Lung (tissue), 12 donors: Measurements from ENCODE around the gene AP2B1. TPM values are rescaled to one million over a fixed set of nuclear protein-coding genes. Genes with fewer than 3 reads are reported as not detected.

Source experiments
- ATAC-seq: fragments of 200-7000 bp; cut with Tn5 transposase; one replicate; pipeline ENCODE4 v1.9.1; 2020; ENCODE audit warnings: moderate number of reproducible peaks; ENCODE audit not compliant: insufficient read depth, low FRiP score
- DNase-seq, 3 donors: peaks; one replicate each; pipeline ENCODE4 v3.0.0-alpha.2; 2013 to 2017
- H3K27ac ChIP-seq, 2 donors: one replicate each; pipeline ENCODE4 v1.5.1; 2013; ENCODE audit warnings: mild to moderate bottlenecking in 2 of 2, moderate library complexity in 2 of 2, control low read depth in 1 of 2, inconsistent platforms in 1 of 2, low read depth in 1 of 2, low read length in 1 of 2
- H3K27me3 ChIP-seq, 3 donors: one replicate each; pipeline ENCODE4 v1.5.1; 2013; ENCODE audit warnings: low read length in 2 of 3; ENCODE audit not compliant: control insufficient read depth in 3 of 3, insufficient read depth in 3 of 3
- H3K36me3 ChIP-seq, 4 donors: one replicate each; pipeline ENCODE4 v1.5.1; 2013; ENCODE audit warnings: low read length in 4 of 4, mild to moderate bottlenecking in 1 of 4, moderate library complexity in 1 of 4; ENCODE audit not compliant: control insufficient read depth in 4 of 4, insufficient read depth in 4 of 4
- H3K4me1 ChIP-seq, 5 donors: one replicate each; pipeline ENCODE4 v1.5.1; 2013; ENCODE audit warnings: low read length in 5 of 5, mild to moderate bottlenecking in 2 of 5, moderate library complexity in 1 of 5; ENCODE audit not compliant: control insufficient read depth in 5 of 5, insufficient read depth in 5 of 5
- H3K4me3 ChIP-seq: one replicate; pipeline ENCODE4 v1.5.1; 2013; ENCODE audit warnings: mild to moderate bottlenecking, control low read depth, moderate library complexity
- H3K9ac ChIP-seq, 2 donors: one replicate each; pipeline ENCODE4 v1.5.1; 2013; ENCODE audit warnings: low read length in 2 of 2, control low read depth in 1 of 2; ENCODE audit not compliant: insufficient read depth in 1 of 2
- H3K9me3 ChIP-seq, 4 donors: one replicate each; pipeline ENCODE4 v1.5.1; 2013; ENCODE audit warnings: low read length in 3 of 4, mild to moderate bottlenecking in 1 of 4, moderate library complexity in 1 of 4; ENCODE audit not compliant: control insufficient read depth in 4 of 4, insufficient read depth in 3 of 4
- CTCF ChIP-seq: IDR thresholded peaks from 2 replicates; pipeline ENCODE4 v1.5.1; 2012; ENCODE audit warnings: mild to moderate bottlenecking; ENCODE audit errors: control extremely low read depth, extremely low read depth
- WGBS, 2 donors: extraction: QIAGEN DNeasy Blood & Tissue Kit; methylation state at CpG; one replicate each; pipeline ENCODE4 v1.1.7; 2013; 5-methylcytosine and 5-hydroxymethylcytosine counted together
- polyA plus RNA-seq, 2 donors: library from polyadenylated mRNA; stranded (reverse); fragments of 200-250 nt; gene quantifications; one replicate each; pipeline ENCODE4 v1.2.1, GENCODE V29; 2013
- total RNA-seq, 2 donors: library from RNA; depleted of rRNA in 1 of 2; stranded (reverse); fragments of >200 nt in 1 of 2; gene quantifications; one replicate each; pipeline ENCODE4 v1.2.1, GENCODE V29; 2014 to 2021
- donor health status: control.
- donor health status: control.
- donor health status: Bipolar disorder and iron deficiency.
- donor health status: healthy.
- donor health status: DM: yes; HTN: yes; CAD: no.

AP2B1 gene
- total and polyA plus RNA-seq, 4 donors = 52.9 to 156 (median 82.4) TPM

GRCh38 chr17:35653619-35654361 is 66.7 kb downstream of the AP2B1 start:
- TF ChIP-seq CTCF = no peak
- H3K4me1 ChIP-seq = no peaks in the 10 kb centered on the region
- peaks cover 8 to 29% (median 12%) of the 10 kb centered on the region in 4 donors for H3K36me3 ChIP-seq
- no peak for ATAC-seq
- no peak overlapping the region for H3K4me3 ChIP-seq
- no peak for DNase-seq
- H3K27ac ChIP-seq = no peak overlapping the region
- no peaks in the 10 kb centered on the region for H3K27me3 ChIP-seq
- H3K9me3 ChIP-seq = no peaks in the 10 kb centered on the region
- H3K9ac ChIP-seq = no peak overlapping the region
- 92 to 95% methylated on average over 12 of the region's 12 CpGs for WGBS, 2 donors

- WGBS, 2 donors = 98 to 100% methylated on average over 1 of the region's 1 CpG
- no peak for DNase-seq
- TF ChIP-seq CTCF = no peak
- H3K4me1 ChIP-seq = no peaks in the 10 kb centered on the region
- H3K9ac ChIP-seq = no peak overlapping the region
- H3K9me3 ChIP-seq = no peaks in the 10 kb centered on the region
- no peak overlapping the region for H3K4me3 ChIP-seq
- H3K27me3 ChIP-seq = no peaks in the 10 kb centered on the region
- H3K27ac ChIP-seq = no peak overlapping the region
- no peak for ATAC-seq
- H3K36me3 ChIP-seq = peaks cover 9 to 33% (median 11%) of the 10 kb centered on the region in 4 donors
Measured at GRCh38 chr17:35655303-35655702, 68.2 kb downstream of the AP2B1 start.

GRCh38 chr17:35660902-35661301 is 73.8 kb downstream of the AP2B1 start:
- no peak for TF ChIP-seq CTCF
- H3K9ac ChIP-seq = no peak overlapping the region
- no peak overlapping the region for H3K4me3 ChIP-seq
- H3K27me3 ChIP-seq = no peaks in the 10 kb centered on the region
- ATAC-seq = no peak
- H3K4me1 ChIP-seq = peaks cover 0 to 5% (median 0%) of the 10 kb centered on the region in 5 donors
- 81 to 89% methylated on average over 1 of the region's 1 CpG for WGBS, 2 donors
- no peaks in the 10 kb centered on the region for H3K9me3 ChIP-seq
- H3K36me3 ChIP-seq = peaks cover 11 to 36% (median 25%) of the 10 kb centered on the region in 4 donors
- no peak overlapping the region for H3K27ac ChIP-seq
- DNase-seq = no peak
